PC-3 (cell line): ENCODE data around the gene KRT85.

ENCODE experiments used
- CTCF ChIP-seq: fragments of 300-600 bp; sonication (generic); conservative IDR thresholded peaks from 2 replicates; pipeline ENCODE4 v1.5.1; 2017; ENCODE audit warnings: antibody characterized with exemption, low read depth, mild to moderate bottlenecking, low read length
- EZH2phosphoT487 ChIP-seq: fragments of 300-600 bp; sonication (generic); IDR thresholded peaks from 2 replicates; pipeline ENCODE4 v1.6.1; 2018; ENCODE audit warnings: mild to moderate bottlenecking, antibody characterized with exemption, low read length, borderline replicate concordance

- TF ChIP-seq CTCF (no peak), EZH2phosphoT487 (no peak)
Observed at GRCh38 chr12:52338241-52338960, 28.9 kb downstream of the KRT85 start.
